Astrocyte of the hippocampus (primary cell): ENCODE measurements around the gene CORO7.
"Not testable (repeated sequence)": the region's sequence is repeated elsewhere in the genome, so short reads cannot be mapped to it uniquely, and the experiment has no call there.

Experiments
- DNase-seq: peaks from one replicate; pipeline ENCODE4 v3.0.0; 2011; ENCODE audit warnings: low read depth, low spot score

CORO7 gene

GRCh38 chr16:4354512-4355409, 61.6 kb downstream of the CORO7 start:
- DNase-seq: no peak

DNA sequence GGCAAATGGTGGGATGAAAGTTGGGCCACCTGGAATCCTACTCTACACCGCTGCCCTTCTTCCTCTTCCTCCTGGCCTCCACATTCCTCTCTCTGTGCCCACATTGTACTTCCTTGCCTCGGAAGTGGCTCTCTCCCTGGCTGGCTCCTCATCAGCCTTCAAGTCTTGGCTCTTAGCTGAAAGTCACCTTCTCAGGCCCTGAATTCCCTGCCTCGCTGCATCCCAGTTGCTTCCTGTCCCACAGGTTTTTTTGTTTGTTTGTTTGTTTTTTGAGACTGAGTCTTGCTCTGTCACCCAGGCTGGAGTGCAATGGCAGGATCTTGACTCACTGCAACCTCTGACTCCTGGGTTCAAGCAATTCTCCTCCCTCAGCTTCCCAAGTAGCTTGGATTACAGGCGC, 62.7 kb downstream of the CORO7 start:
- DNase-seq: no peak

DNA sequence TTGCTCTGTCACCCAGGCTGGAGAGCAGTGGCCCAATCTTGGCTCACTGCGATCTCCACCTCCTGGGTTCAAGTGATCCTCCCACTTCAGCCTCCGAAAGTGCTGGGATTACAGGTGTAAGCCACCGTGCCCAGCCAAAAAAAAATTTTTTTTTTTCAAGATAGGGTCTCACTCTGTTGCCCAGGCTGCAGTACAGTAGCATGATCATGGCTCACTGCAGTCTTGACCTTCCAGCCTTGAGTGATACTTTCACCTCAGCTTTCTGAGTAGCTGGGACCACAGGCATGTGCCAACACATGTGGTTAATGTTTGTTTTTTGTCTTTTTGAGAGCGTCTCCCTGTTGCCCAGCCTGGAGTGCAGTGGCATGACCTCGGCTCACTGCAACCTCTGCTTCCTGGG, 63.6 kb downstream of the CORO7 start:
- no peak for DNase-seq

DNA sequence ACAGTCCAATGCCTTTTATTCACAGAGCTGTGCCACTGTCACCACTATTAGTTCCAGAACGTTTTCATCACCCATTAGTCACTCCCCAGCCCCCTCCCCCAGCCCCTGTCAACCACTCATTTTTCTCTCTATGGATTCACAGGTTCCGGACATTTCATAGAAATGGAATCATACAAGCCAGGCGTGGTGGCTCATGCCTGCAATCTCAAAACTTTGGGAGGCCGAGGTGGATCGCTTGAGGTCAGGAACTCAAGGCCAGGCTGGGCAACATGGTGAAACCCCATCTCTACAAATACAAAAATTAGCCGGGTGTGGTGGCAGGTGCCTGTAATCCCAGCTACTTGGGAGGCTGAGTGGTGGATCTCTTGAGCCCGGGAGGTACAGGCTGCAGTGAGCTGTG, 64.5 kb downstream of the CORO7 start:
- no peak for DNase-seq

DNA sequence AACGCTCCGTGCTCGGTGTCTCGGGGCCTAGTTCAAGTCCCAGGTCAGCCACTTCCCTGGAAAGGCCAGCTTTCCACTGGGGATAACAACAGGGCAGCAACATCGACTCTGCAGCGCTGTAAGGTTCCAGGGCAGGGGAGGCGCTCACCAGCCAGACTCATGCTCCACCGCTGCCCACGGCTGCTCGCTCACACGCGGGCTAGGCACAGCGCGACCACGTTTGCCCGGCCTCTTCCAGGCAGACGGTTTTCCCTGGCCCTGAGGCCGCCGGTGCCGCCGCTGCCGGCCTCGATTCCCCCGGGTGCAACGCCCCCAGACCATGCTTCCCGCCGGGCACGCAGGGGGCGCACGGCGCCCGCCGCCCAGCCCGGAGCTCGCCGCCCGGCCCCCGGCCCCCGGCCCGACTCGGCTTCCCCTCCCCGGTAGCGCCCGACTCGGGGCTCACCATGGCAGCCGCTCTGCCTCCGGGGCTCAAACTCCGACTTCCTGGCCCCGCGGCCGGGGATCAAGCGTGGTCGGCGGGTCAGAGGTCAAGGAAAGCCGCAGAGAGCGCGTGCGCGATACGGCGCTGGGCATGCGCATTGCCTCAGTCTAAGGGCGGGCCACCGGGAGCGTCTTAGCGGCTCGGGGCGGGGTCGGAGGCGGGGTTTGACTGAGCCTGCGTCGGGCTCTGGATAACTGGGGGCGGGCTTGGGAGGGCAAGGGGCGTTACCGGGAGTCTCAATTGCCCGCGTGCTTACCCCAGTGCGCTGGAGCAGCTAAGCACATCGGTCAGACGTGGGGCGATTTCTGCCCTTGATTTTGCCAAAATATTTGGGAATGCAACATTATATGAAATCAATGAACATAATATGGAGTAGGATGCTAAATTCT, 65.4 kb downstream of the CORO7 start, which contains the start of gene PAM16:
Gene PAM16 (minus strand): TSS at position 535 of the 873 bp plus-strand sequence. CDS start 87 bp downstream, at position 448.
- peak; percentile 98 for DNase-seq

- no peak for DNase-seq
Measured at GRCh38 chr16:4350365-4350786, 66.0 kb downstream of the CORO7 start.

DNA sequence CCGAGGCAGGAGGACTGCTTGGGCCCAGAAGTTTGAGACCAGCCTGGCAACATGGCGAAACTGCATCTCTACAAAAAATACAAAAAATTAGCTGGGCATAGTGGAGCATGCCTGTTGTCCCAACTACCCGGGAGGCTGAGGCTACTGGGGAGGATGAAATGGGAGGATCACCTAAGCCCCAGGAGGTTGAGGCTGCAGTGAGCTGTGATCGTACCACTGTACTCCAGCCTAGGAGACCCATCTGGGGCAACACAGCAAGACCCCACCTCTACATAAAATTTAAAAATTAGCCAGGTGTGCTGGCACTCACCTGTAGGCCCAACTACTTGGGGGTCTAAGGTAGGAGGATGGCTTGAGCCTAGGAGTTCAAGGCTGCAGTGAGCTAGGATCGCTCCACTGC, 67.1 kb downstream of the CORO7 start:
- DNase-seq: no peak

DNA sequence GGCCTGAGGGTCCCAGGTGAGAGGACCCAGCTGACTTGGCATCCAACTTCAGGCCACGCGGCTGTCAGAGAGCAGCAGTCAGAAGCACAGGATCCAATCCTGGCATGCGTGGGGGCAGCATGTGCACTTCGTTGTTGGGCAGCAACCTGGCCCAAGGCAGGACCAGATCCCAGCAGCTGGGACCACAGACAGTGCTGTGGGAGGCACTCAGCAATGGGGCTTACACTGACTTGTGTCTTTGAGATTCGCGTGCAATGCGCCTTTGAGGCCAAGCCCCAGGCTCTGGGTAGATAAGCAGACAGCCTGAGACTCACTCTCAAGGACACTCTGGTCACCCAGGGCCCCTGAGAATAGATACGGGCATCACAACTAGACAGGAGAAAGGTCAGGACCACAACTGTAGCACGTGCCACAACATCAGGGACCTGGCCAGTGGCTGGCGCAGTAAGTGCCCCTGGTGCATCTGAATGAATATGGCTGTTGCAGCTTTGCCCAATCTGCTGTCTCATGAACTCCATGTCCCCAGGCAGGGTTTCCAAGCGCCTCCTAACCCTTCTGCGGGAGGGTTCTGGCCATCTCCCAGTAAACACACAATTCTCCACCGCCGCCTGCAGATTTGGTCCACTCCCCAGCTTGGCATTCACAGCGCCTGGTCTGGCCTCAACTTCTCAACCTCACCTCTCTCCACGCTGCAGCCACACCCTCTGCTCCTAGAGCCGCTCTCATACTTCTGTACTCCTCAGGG, 68.5 kb downstream of the CORO7 start:
- no peak for DNase-seq

DNA sequence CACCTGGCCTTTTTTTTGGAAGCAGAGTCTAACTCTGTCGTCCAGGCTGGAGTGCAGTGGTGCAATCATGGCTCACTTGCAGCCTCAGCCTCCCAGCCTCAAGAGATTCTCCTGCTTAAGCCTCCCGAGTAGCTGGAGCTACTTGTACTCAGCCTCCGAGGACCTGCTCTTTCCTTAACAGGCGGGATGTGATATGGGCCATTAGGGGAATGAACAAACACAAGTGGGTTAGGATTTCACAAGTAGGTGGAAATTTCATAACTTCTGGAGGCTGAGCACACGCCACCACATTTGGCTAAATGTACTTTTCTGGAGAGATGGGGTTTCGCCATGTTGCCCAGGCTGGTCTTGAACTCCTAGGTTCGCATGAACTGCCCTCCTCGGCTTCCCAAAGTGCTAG, 69.4 kb downstream of the CORO7 start:
- no peak for DNase-seq

- no peak for DNase-seq
Measured at GRCh38 chr16:4345836-4346781, 70.3 kb downstream of the CORO7 start.

DNA sequence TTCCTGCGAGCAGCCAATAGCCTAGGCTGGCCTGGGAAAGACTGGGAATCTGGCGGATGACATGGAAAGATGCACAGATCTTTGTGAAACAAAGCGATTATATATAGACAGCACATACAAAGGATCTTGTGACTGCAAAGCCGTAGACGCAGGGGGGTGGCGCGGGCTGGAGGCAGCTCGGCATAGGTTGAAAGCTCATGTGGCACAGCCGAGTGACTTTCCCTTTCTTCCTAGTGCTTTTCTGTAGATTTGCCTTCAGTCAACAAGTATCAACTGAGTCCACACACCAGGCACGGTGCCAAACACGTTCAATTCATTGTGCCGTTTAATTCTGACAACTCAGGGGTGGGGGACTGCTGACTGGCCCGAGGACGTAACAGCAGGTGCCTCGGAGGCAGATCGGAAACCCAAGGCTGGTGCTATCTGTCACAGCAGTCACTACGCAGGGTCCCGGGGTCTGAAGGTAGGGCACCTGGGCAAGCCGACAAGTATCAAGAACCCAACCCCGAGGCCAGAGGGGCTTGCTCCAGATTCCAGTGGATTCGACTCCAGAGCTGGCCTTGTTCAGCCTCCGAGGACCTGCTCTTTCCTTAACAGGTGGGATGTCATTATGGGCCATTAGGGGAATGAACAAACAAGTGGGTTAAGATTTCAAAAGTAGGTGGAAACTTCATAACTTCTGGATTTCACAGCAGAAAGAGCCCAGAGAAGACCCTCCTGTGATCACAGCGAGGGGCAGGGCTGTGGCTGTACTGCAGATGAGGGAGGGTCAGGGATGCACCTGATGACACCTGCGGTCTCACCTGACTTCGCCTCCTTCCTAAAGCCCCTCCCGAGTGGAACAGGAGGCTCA, 71.2 kb downstream of the CORO7 start:
- peak; percentile 16 for DNase-seq

GRCh38 chr16:4344300-4344982, 72.0 kb downstream of the CORO7 start:
- DNase-seq: not testable (repeated sequence)

DNA sequence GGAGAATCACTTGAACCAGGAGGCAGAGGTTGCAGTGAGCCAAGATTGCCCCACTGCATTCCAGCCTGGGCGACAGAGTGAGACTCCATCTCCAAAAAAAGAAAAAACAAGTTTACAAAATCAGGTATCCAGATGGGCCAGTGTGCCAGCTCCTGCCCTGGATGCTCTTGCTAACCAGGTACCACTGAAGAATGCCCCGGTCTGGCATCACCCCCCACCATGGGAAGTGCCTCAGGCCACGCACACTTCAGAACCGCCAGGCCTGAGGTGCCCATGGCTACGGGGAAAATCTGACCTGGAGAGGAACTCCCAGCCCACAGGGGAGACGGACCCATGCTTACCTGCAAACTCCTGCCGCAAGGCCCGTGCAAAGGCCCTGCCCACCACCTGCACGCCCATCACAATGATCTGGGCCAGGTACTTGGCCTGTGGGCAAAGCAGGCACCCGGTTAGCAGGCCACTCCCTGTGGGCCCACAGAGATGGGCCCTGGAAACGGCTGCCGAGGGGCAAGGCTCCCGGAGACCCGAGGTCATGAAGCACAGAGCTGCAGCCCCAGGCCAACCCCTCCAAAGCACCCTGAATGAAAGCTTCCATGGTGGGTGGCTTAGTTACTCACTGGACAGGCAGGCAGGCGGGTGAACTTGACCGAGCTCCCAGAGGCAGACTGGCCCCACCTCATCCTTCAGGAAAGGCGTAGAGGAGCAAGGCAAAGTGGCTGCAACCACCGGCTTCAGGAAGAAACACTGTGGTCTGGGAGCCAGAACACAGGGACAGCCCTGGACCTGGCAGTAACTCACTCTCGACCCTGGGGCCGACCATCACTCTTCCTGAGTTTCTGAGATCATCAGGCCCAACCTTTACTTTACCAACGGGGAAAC, 73.3 kb downstream of the CORO7 start:
- no peak for DNase-seq

- no peak for DNase-seq
Measured at GRCh38 chr16:4341250-4341649, 75.1 kb downstream of the CORO7 start.

DNA sequence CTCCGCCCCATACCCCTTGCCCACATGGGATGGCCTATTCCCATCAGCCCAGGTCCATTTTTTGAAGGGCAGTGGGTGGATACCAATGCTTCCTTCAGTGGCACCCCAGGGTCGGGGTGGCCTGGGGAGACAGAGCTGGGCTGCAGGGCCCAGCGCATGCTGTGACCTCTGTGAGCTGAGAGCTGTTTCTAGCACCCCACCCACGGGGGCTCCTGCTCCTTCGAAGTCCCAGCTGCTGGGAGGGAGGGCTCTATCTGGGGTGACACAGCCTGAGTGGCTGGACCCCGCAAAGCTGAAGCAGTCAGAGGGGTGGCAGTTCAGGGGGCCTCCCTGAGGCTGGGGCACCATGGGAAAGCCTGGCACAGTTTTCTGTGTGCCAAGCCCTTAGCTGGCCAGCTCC, 76.0 kb downstream of the CORO7 start:
- DNase-seq: no peak

DNA sequence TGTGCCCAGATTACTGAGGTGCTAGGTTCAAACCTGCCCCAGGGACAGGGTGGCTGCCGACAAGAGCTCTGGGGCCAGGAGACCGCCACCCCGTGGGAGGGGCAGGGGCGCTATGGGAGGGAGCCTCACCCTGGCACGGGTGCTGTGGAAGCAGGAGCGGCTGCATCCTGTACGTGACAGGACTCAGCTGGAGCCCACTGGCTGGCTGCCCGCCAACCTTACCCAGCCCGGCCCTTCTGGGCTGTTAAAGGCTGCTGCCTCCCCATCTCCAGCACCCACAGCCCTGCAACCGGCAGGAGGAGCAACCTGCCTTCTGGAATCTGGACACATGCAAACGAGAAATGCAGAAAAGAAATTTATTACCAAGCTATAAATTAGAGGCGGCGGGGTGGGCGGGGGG, 76.5 kb downstream of the CORO7 start:
- peak; percentile 70 for DNase-seq

DNA sequence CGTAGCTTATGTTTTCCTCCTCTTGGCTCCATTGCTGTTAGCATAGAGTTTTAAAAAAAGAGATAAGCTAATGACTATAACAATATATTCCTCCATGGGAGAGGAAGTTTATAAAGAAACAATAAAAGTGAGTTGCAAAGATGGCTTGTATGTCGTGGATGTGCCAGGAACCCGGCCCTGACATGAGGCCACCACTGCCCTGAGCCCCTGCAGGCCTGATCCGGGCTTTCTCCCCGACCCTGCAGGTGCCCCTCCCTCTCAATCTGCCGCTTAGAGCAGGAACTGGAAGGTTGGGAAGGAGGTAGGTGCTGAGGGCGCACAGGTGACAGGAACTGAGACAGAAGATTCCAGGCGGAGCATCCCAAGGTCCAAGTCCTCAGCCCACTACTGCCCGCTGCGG, 76.9 kb downstream of the CORO7 start:
- DNase-seq: no peak

GRCh38 chr16:4338712-4339299, 77.6 kb downstream of the CORO7 start:
- DNase-seq: no peak
